Measurements from ENCODE around the gene GPC6. TPM values are rescaled to one million over a fixed set of nuclear protein-coding genes. Genes with fewer than 3 reads are reported as not detected.

Gene GPC6
- polyA plus RNA-seq, 10 donors: 8.0 to 21.9 (median 15.3) TPM

DNA sequence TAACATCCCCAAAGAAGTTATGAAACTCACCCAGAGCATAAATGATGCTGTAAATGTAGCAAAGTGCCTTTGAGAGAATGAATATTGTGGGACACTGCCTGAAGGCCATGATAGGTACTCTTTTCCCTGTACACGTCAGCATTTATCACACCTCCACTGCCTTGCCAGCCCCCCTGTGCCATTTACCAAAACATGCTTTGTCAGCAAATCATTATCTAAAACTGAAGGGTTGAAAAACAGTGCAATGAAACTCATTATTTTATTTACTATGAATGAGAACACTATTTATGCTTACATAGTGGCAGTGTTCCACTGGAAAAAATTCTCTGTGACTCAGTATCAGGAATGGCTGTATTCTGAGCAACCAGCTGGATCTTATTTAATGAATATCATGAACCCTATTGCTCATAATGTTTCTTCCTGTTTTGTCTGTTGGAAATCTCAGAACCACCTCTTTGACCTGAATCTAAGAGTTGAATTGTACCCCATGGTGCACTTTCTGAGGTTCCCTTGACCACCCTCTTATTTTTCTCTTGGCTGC, 688.7 kb downstream of the GPC6 start:
- DNase-seq: peak; percentile 12 to 45 (median 41)

GRCh38 chr13:93922063-93922855, 695.7 kb downstream of the GPC6 start:
- no peak for DNase-seq

- no peak for DNase-seq
These were observed 699.4 kb downstream of the GPC6 start for GRCh38 chr13:93925990-93926389.

DNA sequence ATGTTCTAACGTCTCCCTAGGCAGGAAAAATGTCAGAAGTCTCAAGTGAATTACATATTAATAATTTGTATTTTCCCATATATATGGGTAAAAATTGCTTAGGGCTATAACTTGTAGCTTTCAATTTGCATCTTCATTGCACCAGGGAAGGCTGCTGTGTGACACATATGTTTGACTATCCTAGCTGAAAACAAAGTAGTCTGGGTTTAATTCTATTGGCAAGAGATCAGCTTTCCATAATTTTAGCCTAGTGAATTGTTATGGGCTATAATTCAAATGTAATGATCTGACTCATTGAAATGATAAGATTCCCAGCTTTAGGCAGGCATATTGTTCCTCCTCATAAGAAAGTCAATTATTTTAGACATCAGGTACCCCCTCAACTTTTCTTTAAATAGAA, 699.8 kb downstream of the GPC6 start:
- DNase-seq: peak in 1 of 3 donors; percentile 9

DNA sequence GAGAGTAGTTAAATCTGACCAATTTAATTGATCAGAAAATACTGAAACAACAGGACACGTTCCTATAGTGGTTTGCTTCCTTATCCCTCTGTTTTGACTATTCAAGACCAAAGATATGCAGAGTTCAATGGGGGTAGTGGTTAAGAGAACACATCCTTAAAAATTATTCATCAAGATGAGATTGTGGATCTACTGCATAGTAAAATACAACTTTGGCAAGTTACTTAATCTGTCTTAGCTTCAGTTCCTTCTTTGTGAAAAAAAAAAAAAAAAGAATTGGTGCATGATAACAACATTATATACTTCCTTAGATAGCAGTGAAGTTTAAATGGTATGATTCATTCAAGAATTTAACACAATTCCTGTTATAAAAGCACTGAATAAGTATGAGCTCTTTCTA, 700.8 kb downstream of the GPC6 start:
- peak in 1 of 3 donors; percentile 14 for DNase-seq

- no peak for DNase-seq
These were observed 706.3 kb downstream of the GPC6 start for GRCh38 chr13:93932901-93933300.

DNA sequence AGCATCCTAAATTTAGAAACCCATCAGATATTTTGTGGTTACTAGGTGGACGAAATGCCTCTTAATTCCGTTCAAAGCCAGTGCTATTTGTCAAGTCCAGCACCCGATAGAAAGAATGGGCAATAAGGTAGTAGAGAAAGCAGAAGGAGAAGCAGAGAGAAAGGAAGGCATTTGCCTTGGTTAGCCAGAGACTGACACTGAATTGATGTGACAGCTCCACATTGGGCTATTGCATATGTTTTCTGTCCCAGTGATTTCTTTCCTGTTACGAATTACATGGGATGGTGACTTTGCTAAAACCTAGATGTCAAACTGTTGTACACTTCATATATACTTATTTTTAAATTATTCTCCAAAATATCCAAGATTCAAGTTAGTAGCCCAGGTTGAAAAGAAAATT, 710.3 kb downstream of the GPC6 start:
- no peak for DNase-seq

DNA sequence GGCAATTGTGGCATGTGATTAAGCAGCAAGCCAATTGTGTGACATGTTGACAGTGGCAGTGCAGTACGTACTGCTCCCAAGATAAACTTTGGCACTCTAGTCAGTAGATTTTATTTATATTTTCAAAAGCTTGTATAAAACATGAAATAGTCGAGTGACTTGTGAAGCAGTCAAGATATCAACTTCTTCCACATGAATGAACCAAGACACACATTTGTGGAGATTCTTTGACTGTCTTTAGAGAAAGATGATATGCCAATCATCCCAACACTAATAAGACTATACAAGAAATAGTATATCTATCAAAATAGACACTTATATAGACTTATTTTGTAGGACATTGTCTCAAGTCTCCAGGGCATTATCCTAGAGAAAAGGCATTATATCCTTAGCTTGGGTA, 714.8 kb downstream of the GPC6 start:
- no peak for DNase-seq

- no peak for DNase-seq
These were observed 715.4 kb downstream of the GPC6 start for GRCh38 chr13:93942016-93942415.

DNA sequence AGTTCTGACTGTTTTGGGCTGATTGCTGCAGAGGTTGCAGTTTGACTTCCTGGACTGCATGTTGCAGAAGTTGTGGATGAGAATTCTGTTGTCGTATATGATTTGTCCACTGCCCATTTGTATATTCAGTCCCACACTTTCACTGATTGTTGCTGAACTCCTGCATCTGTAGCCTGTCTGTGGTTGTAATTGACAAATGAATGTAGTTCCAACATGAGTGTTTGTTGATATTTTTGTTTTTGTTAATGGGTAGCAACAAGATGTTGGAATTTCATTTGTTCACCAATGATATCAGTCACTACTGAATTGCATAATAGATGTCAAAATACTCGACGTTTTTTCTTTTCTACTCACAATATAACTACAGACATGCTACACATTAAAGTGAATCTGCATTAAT, 719.0 kb downstream of the GPC6 start:
- no peak for DNase-seq

- DNase-seq: no peak
These were observed 720.4 kb downstream of the GPC6 start for GRCh38 chr13:93946994-93947393.

- no peak for DNase-seq
These were observed 721.0 kb downstream of the GPC6 start for GRCh38 chr13:93947651-93948050.

- DNase-seq: no peak
These were observed 721.7 kb downstream of the GPC6 start for GRCh38 chr13:93948162-93948922.

GRCh38 chr13:93951108-93951507, 724.5 kb downstream of the GPC6 start:
- DNase-seq: no peak

DNA sequence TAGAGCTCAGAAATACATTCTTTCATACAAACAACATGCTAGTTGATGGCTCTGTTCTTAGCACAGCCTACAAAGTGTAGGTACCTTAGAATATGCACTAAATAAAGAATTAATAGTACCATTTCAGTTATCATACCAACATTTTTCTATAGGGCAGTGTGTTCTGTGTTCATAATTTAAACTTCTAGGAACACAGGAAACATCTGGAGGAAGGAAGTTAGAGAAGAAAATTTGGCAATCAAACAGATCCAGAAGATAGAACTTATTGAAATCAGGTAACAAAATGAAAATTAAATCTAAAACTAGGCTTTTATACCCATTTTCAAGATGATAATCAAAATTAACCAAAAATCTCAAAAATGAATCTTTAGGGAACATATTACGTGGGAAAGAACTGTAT, 725.3 kb downstream of the GPC6 start:
- no peak for DNase-seq

DNA sequence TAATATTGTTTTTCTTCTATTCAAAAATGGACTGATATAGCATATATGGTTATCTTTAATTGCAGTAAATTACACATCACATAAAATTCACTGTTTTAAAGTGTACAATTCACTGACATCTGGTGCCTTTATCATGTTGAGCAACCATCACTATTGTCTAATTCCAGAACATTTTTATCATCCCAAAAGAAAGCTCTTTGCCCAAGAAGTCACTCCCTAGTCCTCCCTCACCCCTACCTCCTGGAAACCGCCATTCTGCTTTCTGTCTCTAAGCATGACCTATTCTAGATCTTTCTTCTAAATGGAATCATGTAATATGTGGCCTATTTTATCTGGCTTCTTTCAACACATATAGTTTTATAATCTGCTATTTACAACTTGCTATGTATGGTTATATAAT, 727.2 kb downstream of the GPC6 start:
- DNase-seq: no peak

DNA sequence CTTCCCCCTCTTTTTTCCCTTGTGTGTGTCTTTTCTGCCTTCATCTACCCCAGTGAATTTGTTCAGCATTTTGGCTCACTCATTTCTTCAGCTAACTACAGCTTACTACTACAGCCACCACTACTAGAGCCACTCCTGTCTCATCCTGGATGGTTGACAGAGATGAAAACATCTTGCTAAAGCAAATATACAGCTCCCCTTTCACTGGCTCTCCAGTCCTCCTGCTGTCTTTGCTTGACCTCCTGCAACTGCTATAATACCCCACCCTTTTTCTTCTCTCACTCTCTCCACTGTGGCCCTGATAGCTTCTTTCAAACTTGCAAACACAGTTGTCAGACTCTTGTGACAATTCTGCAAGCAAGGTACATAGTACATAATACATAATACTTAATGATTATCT, 729.3 kb downstream of the GPC6 start:
- DNase-seq: no peak

DNA sequence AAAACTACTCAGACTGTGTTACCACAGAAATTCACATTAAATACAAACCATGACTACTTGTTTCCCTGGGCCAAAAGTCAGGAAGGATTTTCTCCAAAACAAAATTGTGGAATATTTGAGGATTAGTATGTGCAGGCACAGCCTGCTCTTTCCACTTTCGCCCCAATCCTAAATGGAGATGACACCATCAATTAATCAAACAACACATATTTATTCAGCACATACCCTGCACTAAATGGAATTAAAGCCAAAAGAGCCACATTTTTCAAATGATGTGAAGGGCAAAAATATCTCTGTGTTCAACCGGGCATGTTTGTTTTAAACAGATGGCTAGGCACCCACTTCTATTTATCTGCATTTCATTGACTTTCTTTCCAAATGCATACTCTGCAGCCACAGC, 729.8 kb downstream of the GPC6 start:
- peak in 1 of 3 donors; percentile 9 for DNase-seq

- DNase-seq: no peak
These were observed 730.8 kb downstream of the GPC6 start for GRCh38 chr13:93957371-93957770.

DNA sequence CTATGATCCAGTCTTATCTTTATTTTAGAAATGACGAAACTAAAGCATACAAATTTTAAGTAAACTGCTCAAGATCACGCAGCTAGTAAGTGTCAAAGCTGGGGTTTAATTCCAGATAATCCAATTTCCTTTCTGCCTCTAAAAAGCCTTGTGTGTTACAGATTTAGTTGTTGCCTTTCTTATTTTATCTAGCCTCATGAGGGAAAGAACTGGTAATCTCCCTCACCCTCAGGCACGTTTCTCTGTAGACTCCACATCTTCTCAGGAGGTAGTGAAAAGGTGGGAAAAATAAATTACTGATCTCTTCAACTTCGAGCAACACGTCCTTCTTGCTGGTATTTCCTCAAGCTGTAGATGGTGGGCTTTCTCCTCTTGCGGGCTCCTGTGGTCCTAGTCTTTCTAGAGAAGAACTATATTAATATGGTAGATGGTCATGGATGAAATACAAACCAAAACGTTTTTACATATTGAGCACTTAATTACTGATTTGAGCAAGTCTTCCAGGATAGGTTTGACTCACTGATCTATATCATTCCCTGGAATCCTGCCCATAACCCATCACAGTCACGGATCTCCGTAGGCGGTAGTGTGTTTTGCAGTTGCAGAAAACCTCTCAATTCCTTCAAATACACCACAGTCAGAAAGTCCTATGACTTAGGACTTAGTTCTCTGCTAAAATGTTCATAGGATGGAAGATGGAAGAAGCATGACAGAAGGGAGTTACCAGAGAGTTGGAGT, 733.4 kb downstream of the GPC6 start:
- no peak for DNase-seq

- DNase-seq: peak in 1 of 3 donors; percentile 18
These were observed 736.9 kb downstream of the GPC6 start for GRCh38 chr13:93963266-93964145.
